Measurements from ENCODE around the gene RTN4RL1.

RTN4RL1 gene

DNA sequence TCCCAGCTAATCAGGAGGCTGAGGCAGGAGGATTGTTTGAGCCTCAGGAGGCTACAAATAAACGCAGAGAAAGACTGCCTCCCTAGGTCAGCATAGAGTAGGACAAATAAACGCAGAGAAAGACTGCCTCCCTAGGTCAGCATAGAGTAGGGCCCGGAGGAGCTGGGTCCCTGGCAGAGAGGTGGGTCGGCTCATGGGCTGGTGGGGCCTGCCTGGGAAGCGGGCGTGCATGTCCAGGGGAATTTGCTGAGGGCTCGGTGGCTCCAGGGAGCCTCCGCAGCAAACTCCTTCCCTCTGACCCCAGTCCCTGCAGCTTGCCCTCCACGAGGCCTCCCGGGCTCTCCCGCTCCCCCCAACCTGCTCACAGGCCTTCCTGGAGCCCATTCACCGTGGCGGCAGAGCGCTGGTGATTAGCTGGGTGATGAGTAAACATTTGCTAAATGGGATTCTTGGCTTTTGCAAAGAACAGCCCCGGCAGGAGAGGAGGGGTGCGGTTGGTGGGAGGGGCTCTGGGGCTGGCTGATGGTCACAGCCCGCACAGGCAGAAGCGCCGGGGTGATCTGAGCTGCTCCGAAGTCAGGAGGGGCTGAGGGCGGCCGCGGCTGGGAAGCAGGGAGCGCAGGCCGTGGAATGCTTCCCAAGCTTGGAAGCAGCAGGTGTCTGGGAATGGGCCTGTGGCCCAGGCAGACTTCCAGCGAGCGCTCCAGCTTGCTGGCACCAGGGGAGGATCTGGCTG is 93.1 kb downstream of the RTN4RL1 start:
- no peak overlapping the region for H3K4me3 ChIP-seq (replicated peaks; ENCODE audit: low read depth, low read length)
- DNase-seq (ENCODE audit: low read depth): no peak
- TF ChIP-seq, protein P1, sequence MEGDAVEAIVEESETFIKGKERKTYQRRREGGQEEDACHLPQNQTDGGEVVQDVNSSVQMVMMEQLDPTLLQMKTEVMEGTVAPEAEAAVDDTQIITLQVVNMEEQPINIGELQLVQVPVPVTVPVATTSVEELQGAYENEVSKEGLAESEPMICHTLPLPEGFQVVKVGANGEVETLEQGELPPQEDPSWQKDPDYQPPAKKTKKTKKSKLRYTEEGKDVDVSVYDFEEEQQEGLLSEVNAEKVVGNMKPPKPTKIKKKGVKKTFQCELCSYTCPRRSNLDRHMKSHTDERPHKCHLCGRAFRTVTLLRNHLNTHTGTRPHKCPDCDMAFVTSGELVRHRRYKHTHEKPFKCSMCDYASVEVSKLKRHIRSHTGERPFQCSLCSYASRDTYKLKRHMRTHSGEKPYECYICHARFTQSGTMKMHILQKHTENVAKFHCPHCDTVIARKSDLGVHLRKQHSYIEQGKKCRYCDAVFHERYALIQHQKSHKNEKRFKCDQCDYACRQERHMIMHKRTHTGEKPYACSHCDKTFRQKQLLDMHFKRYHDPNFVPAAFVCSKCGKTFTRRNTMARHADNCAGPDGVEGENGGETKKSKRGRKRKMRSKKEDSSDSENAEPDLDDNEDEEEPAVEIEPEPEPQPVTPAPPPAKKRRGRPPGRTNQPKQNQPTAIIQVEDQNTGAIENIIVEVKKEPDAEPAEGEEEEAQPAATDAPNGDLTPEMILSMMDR (IDR thresholded peaks at IDR 0.05; ENCODE audit: low read length, missing control alignments): no peak

DNA sequence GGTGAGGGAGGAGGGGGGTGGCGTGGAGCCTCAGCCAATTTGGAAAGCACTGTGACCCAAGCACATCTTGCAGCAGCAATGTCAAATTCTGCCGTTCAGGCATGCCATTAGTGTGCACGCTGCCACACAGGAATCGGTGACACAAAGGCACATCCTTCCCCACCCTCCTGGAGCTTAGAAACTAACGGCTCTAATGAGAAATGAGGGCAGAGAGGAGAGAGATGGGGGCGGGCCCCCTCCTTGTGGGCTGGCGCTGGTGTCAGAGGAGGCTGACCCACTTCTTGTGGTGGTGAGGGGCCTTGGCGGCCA is 94.8 kb downstream of the RTN4RL1 start:
- TF ChIP-seq, protein P1 (IDR thresholded peaks at IDR 0.05; ENCODE audit: low read length, missing control alignments): no peak
- DNase-seq (ENCODE audit: low read depth): no peak
- H3K4me3 ChIP-seq (replicated peaks; ENCODE audit: low read depth, low read length): no peak overlapping the region

DNA sequence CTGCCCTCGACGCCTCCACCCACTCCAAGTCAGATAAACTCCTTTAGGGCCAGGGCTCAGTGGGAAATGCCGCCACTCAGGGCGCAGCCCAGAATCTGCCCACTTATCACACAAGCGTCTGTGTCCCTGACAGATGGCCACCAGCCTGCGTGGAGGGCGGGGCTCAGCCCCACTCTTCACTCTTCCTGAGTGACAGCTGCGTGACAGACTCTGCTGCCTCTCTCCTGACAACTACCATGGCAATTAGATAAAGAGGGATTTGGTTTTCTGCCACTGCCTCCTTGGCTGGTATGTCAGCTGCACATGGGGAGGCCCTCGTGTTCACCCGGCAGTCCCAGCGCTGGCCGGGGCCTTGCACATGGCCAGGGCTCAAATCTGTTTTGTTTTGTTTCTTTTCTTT is 96.2 kb downstream of the RTN4RL1 start:
- TF ChIP-seq, protein P1 (IDR thresholded peaks at IDR 0.05; ENCODE audit: low read length, missing control alignments): no peak
- no peak overlapping the region for H3K4me3 ChIP-seq (replicated peaks; ENCODE audit: low read depth, low read length)
- DNase-seq (ENCODE audit: low read depth): no peak

DNA sequence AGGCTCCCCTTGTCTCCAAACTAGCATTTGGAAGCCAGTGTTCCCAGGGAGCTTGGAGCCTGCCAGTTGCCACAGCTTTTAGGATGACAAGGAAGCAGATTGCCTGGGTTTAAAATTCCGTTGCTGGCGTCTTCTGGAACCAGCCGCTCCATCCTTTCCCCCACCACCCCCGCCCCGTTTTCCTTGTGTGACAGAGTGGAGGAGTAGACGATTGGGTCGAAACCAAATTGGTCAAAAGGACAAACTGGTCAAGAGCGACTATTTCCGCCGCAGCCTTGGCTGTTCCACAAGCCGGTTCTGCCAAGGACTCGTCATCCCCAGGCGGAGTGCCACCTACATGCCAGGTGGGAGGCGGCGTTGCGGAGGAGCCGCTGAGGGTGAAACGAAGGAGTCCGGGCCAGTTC is 104.2 kb downstream of the RTN4RL1 start:
- DNase-seq (ENCODE audit: low read depth): no peak
- TF ChIP-seq, protein P1 (IDR thresholded peaks at IDR 0.05; ENCODE audit: low read length, missing control alignments): no peak
- H3K4me3 ChIP-seq (replicated peaks; ENCODE audit: low read depth, low read length): no peak overlapping the region

DNA sequence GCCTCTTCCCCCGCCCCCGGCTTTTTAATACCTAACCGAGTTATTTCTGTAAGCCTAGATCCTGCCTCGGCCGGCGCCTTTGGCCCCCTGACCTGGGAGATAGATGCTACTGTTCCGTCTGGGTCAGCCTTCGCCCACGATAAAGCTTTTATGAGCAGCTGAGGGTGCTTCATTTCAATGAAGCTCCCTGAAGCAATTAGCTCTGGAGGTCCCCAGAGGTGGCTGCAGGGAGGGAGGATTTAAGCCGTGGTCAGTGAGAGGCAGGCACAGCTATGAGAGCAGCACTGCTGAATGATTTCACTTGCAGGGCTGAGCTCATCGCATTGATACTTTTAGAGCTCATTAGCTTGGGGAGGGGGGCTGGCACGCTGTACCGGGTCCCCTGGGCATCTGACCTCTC is 105.9 kb downstream of the RTN4RL1 start:
- no peak for DNase-seq (ENCODE audit: low read depth)
- H3K4me3 ChIP-seq (replicated peaks; ENCODE audit: low read depth, low read length): no peak overlapping the region
- TF ChIP-seq, protein P1 (IDR thresholded peaks at IDR 0.05; ENCODE audit: low read length, missing control alignments): no peak

DNA sequence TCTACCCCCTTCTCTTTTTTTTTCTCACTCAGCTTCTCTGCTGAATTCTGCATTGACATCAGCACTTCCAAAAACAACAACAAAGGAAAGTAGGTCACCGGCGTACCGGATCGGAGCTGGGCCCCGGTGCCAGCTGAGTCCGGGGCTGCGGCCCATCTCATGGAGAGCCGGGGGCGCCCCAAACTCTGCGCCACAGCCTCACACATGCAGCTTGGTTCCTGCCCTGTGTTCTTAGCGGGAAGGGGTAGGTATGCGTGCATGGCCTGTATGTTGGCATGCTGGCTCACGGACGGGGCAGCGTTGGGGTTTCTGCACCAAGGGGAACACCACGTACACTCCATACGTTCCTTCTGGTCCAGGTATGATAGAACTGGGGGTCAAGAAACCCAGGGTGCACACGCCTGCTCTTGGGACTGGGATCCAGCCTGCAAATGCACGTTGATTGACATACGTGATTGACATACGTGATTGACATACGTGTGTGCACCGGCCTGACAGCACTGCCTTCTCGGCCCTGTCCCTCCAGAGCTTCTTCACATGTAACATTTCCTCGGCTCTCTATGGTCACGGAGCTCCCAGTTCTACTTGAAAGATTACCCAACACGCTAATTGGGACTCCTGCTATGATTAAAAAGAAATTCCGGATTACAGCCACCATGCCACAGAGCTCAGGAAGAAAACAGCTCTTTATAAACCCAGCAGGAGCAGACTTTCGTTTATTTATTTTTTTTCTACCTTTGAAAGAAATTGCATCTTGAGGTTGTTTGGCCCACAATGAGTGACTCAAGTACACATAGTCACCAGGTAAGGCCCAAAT is 106.6 kb downstream of the RTN4RL1 start:
- TF ChIP-seq, protein P1 (IDR thresholded peaks at IDR 0.05; ENCODE audit: low read length, missing control alignments): no peak
- no peak overlapping the region for H3K4me3 ChIP-seq (replicated peaks; ENCODE audit: low read depth, low read length)
- DNase-seq (ENCODE audit: low read depth): no peak

Measured in fibroblast of pulmonary artery (primary cell).